Body of pancreas (tissue), 4 donors: ENCODE data around the gene VPS37B. TPM values are rescaled to one million over a fixed set of nuclear protein-coding genes. Genes with fewer than 3 reads are reported as not detected.

Source experiments
- ATAC-seq: fragments of 150-250 bp; one replicate; pipeline ENCODE4 v1.9.1; 2016
- DNase-seq, 4 donors: peaks; one replicate each; pipeline ENCODE4 v3.0.0-alpha.2; 2019
- H3K27ac ChIP-seq, 4 donors: fragments of 200-600 bp; sonication (generic); 1 replicate in 3 of 4; 2 replicates in 1 of 4; pipeline versions ENCODE4 v1.5.1 to v1.6.1; 2016 to 2019; ENCODE audit warnings: mild to moderate bottlenecking in 1 of 4, mixed read lengths in 1 of 4, moderate library complexity in 1 of 4
- H3K27me3 ChIP-seq, 2 donors: fragments of 200-600 bp; sonication (generic); one replicate each; pipeline ENCODE4 v1.6.0; 2016; ENCODE audit warnings: mild to moderate bottlenecking in 1 of 2
- H3K36me3 ChIP-seq, 2 donors: fragments of 200-600 bp; sonication (generic); replicated peaks in 1 of 2; 2 replicates each; pipeline ENCODE4 v1.5.1; 2016; ENCODE audit warnings: low read depth in 2 of 2; ENCODE audit not compliant: insufficient read depth in 1 of 2
- H3K4me1 ChIP-seq: fragments of 200-600 bp; sonication (generic); one replicate; pipeline ENCODE4 v1.6.0; 2016
- H3K4me3 ChIP-seq, 2 donors: fragments of 200-600 bp; sonication (generic); 1 replicate in 1 of 2; 2 replicates in 1 of 2; pipeline ENCODE4 v1.5.1; 2016 to 2019
- H3K9me3 ChIP-seq, 3 donors: fragments of 200-600 bp; sonication (generic); 1 replicate in 2 of 3; 2 replicates in 1 of 3; pipeline ENCODE4 v1.5.1; 2016
- POLR2A ChIP-seq, 3 donors: fragments of 450-650 bp; IDR thresholded peaks; one replicate each; pipeline ENCODE4 v1.6.1; 2016; ENCODE audit warnings: antibody characterized with exemption in 3 of 3, mild to moderate bottlenecking in 2 of 3
- WGBS, 2 donors: methylation state at CpG; one replicate each; pipeline ENCODE4 v1.1.5; 2017; 5-methylcytosine and 5-hydroxymethylcytosine counted together
- intact Hi-C: fragments of 100-400 bp; cut with DNase I; formaldehyde crosslinking; loops from one replicate; pipeline ENCODE4 v1.15.1; 2023
- total RNA-seq, 2 donors: library from RNA; depleted of rRNA; stranded (reverse); fragments of >200 nt; gene quantifications; one replicate each; pipeline ENCODE4 v1.1.0, GENCODE V29; 2016
- TF ChIP-seq, protein P1 (sequence below), 7 experiments: fragments of 450-650 bp in 4 of 7; fragments of 200-600 bp in 3 of 7; sonication (generic) in 3 of 7; IDR thresholded peaks; one replicate each; pipeline ENCODE4 v1.5.1; 2016 to 2019; ENCODE audit warnings: antibody characterized with exemption in 7 of 7

VPS37B gene
- total RNA-seq, 2 donors from 2014 or later, result 18.7 to 46.8 TPM

DNA sequence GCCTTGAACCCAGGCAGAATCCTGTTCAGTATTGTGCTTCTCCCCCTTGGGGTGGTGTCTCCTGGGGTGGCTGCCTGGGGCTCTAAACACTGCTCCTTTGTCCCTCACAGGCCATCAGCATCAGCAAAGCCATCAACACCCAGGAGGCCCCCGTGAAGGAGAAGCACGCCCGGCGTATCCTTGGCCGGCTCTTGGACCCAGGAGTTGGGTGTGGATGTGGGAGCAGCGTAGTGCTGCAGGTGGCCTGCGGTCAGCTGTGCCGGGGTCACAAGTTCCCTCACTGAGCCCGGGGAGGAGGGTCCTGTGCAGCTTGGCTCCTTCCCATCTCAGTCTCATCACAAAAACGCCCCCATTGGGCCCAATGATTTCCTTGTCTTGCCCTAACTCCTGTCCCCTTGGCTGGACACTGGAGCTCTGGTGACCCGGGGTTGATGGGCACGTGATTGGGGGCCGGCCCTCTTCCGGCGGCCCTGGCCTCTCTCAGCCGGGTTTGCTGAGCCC is 48.0 kb downstream of the VPS37B start:
- peaks cover 7 to 12% of the 10 kb centered on the region in 2 donors for H3K36me3 ChIP-seq
- 85 to 91% methylated on average over 11 to 13 of the region's 16 CpGs for WGBS, 2 donors

DNA sequence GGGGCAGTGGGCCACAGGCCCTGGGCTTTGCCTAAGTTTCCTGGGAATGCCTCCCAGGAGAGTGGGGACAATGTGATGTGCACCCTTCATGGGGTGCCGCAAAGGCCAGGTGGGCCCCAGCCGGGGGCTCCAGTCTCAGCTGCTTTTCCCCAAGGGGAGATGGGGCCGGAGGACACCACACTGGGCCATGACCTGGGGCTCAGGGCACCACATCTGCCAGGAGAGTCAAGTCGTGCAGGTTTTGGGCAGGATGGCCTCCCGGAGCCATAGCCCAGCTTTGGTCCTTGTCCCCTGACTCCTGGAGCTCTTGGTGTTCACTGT is 48.4 kb downstream of the VPS37B start:
- 77% methylated on average over 4 of the region's 5 CpGs; no CpG with 5 or more reads in 1 of the 2 donors for WGBS, 2 donors
- no peaks in the 10 kb centered on the region for H3K27me3 ChIP-seq

More for the DNA sequence above, 48.0 kb downstream of the VPS37B start:
- no peak overlapping the region for H3K27ac ChIP-seq
- H3K4me3 ChIP-seq, result no peak overlapping the region
- TF ChIP-seq, protein P1, sequence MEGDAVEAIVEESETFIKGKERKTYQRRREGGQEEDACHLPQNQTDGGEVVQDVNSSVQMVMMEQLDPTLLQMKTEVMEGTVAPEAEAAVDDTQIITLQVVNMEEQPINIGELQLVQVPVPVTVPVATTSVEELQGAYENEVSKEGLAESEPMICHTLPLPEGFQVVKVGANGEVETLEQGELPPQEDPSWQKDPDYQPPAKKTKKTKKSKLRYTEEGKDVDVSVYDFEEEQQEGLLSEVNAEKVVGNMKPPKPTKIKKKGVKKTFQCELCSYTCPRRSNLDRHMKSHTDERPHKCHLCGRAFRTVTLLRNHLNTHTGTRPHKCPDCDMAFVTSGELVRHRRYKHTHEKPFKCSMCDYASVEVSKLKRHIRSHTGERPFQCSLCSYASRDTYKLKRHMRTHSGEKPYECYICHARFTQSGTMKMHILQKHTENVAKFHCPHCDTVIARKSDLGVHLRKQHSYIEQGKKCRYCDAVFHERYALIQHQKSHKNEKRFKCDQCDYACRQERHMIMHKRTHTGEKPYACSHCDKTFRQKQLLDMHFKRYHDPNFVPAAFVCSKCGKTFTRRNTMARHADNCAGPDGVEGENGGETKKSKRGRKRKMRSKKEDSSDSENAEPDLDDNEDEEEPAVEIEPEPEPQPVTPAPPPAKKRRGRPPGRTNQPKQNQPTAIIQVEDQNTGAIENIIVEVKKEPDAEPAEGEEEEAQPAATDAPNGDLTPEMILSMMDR (IDR thresholded peaks at IDR 0.05), result no peak
- no peak for TF ChIP-seq POLR2A (IDR thresholded peaks at IDR 0.05)
- ATAC-seq (no peak), DNase-seq (no peak)
- H3K4me1 ChIP-seq, result peaks cover 36% of the 10 kb centered on the region
- no peaks in the 10 kb centered on the region for H3K9me3 ChIP-seq
- no peaks in the 10 kb centered on the region for H3K27me3 ChIP-seq
- intact Hi-C loops, result loop anchor here (5.0 kb wide), 1 partner anchor 56 kb away; no protein-coding TSS in a partner anchor

DNA sequence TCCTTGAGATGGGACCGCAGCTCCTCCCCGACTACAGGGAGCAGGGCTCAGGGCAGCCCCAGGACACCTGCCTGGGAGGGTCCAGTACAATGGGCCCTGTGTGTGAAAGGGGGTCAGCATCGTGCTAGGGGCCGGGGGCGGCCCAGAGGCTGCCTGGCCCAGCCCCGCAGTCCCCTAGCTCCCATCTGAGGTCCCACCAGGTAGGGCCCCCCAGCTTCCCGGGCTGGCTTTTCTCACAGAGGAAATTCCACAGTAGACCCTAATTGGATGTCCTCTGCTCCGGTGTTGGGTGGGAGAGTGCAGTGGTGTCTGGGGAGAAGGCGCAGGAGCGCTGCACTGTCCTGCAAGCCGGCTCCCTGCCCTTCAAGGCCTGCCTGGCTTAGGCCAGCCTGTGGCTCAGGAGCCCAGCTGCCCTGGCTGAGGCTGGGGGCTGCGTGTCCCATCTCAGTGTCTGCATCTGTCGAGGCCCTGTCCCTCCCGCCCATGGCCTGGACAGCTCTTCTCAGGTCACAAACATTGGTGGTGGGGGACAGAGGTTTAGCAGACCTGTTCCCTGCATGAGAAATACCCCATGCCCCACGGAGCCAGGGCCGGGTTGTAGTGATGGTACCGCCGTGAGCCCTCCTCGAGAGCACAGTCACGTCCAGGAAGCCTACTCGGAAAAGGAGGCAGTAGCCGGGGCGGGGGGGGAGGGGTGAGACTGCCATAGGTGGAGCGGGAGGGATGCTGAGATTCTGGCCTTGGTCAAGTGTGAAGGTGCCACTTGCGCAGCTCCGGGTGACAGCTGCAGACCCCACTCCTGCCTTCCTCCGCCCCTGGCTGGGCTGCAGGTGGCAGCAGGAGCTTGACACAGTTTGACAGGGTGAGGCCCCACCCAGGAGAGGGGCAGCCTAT is 49.1 kb downstream of the VPS37B start:
- Histone ChIP-seq H3K4me3 (no peak overlapping the region), H3K27ac (no peak overlapping the region), H3K36me3 (peaks cover 7 to 12% of the 10 kb centered on the region in 2 donors), H3K9me3 (no peaks in the 10 kb centered on the region), H3K27me3 (no peaks in the 10 kb centered on the region), H3K4me1 (peaks cover 47% of the 10 kb centered on the region)
- TF ChIP-seq, protein P1 (IDR thresholded peaks at IDR 0.05), result no peak
- TF ChIP-seq POLR2A (IDR thresholded peaks at IDR 0.05), result no peak
- no peak for ATAC-seq
- 81 to 87% methylated on average over 13 to 22 of the region's 27 CpGs for whole genome bisulfite sequencing, 2 donors
- no peak for DNase-seq
- intact Hi-C loops, result loop anchor here (5.0 kb wide), 1 partner anchor 55 kb away; no protein-coding TSS in a partner anchor

More for the DNA sequence above, 48.4 kb downstream of the VPS37B start:
- H3K9me3 ChIP-seq, result no peaks in the 10 kb centered on the region
- no peak overlapping the region for H3K4me3 ChIP-seq
- TF ChIP-seq, protein P1 (IDR thresholded peaks at IDR 0.05), result no peak
- TF ChIP-seq POLR2A (IDR thresholded peaks at IDR 0.05), result no peak
- intact Hi-C loops, result loop anchor here (5.0 kb wide), 1 partner anchor 55 kb away; no protein-coding TSS in a partner anchor
- ATAC-seq, result no peak
- no peak overlapping the region for H3K27ac ChIP-seq
- DNase-seq, result no peak
- peaks cover 7 to 12% of the 10 kb centered on the region in 2 donors for H3K36me3 ChIP-seq
- peaks cover 41% of the 10 kb centered on the region for H3K4me1 ChIP-seq

DNA sequence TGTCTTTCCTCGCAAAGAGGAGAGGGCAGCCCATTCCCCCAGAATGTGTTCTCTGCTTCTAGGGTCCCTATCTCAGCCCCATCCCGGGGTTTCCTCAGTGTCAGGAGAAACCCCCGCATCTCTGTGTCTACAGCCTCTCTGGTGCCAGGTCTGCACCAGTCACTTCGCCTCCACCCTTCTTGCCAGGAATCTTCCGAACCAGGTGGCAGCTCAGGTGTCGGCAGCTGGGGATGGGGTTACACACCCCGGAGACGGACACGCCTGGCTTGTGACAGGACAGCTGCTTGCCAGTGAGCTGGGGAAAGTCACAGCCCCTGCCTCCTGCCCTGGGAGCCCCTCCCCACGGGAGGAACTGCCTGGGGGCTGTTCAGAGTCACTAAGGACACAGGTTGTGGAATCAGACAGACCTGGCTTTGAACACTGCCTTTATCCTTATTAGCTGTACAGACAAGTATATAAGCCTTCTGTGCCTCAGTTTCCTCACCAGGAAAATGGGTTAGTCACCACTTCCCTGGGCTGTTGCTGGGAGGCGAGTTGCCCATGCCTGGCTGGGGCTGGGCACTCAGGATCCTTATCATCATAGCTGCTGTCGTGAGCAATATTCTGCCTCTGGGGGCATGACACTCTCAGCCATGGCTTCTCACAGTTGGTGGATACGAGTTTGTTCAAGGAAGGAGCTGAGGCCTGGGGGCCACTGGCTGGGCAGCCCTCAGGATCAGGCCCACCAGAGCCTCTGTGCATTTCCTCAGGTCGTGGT is 49.9 kb downstream of the VPS37B start:
- intact Hi-C loops, result loop anchor here (5.0 kb wide), 1 partner anchor 54 kb away; no protein-coding TSS in a partner anchor
- H3K27ac ChIP-seq, result no peak overlapping the region
- H3K4me1 ChIP-seq, result peaks cover 55% of the 10 kb centered on the region
- TF ChIP-seq POLR2A (IDR thresholded peaks at IDR 0.05), result no peak
- TF ChIP-seq, protein P1 (IDR thresholded peaks at IDR 0.05), result no peak
- no peaks in the 10 kb centered on the region for H3K9me3 ChIP-seq
- 76 to 80% methylated on average over 12 to 13 of the region's 14 CpGs for WGBS, 2 donors
- DNase-seq (peak in 1 of 4 donors; percentile 16), ATAC-seq (no peak)
- H3K27me3 ChIP-seq, result no peaks in the 10 kb centered on the region
- no peak overlapping the region for H3K4me3 ChIP-seq
- peaks cover 7 to 12% of the 10 kb centered on the region in 2 donors for H3K36me3 ChIP-seq
